ENCODE data around the gene MCFD2. TPM values are rescaled to one million over a fixed set of nuclear protein-coding genes. Genes with fewer than 3 reads are reported as not detected.

MCFD2 gene
- total RNA-seq, 1 donor from 2014 or later = 161 TPM

GRCh38 chr2:46951290-46952064 lies 35.9 kb upstream of the MCFD2 start:
- DNase-seq (ENCODE audit: low read depth) = no peak
- H3K27ac ChIP-seq (ENCODE audit: low read depth, low read length) = no peak overlapping the region
- no peak overlapping the region for H2AFZ ChIP-seq (ENCODE audit: low read depth, low read length)
- peaks cover 20% of the 10 kb centered on the region for H3K36me3 ChIP-seq (ENCODE audit: insufficient read depth, low read length)
- peaks cover 19% of the 10 kb centered on the region for H3K36me3 Mint-ChIP-seq (ENCODE audit: low read depth, unreplicated experiment)
- H3K4me3 Mint-ChIP-seq (ENCODE audit: unreplicated experiment) = no peak overlapping the region
- peaks cover 23% of the 10 kb centered on the region for H3K4me1 Mint-ChIP-seq (ENCODE audit: low read depth, unreplicated experiment)
- no peaks in the 10 kb centered on the region for H3K9me3 Mint-ChIP-seq (ENCODE audit: unreplicated experiment)
- peaks cover 50% of the 10 kb centered on the region for H3K79me2 ChIP-seq (ENCODE audit: insufficient read depth, low read length)
- no peak overlapping the region for H3K4me3 ChIP-seq (ENCODE audit: insufficient read depth, low read depth, low read length)
- no peak overlapping the region for H3K4me2 ChIP-seq (ENCODE audit: low read length)
- TF ChIP-seq CTCF (IDR thresholded peaks at IDR 0.05; ENCODE audit: insufficient read depth, low read depth, low read length) (no peak), EZH2 (IDR thresholded peaks at IDR 0.05; ENCODE audit: insufficient read depth, low read length) (no peak)
- no peaks in the 10 kb centered on the region for H3K27me3 Mint-ChIP-seq (ENCODE audit: low read depth, unreplicated experiment)
- peaks cover 30% of the 10 kb centered on the region for H4K20me1 ChIP-seq (ENCODE audit: insufficient read depth, low read length)
- H3K27ac Mint-ChIP-seq (ENCODE audit: unreplicated experiment) = no peak overlapping the region
- no peak overlapping the region for H3K9ac ChIP-seq (ENCODE audit: low read length)
- no peak for FAIRE-seq
- peaks cover 14% of the 10 kb centered on the region for H3K4me1 ChIP-seq (ENCODE audit: insufficient read depth, low read length)
- no peaks in the 10 kb centered on the region for H3K9me3 ChIP-seq (ENCODE audit: insufficient read depth, low read depth, low read length)
- H3K27me3 ChIP-seq (ENCODE audit: insufficient read depth, low read length) = no peaks in the 10 kb centered on the region

- H3K4me3 ChIP-seq (ENCODE audit: insufficient read depth, low read depth, low read length) = no peak overlapping the region
- H3K27me3 ChIP-seq (ENCODE audit: insufficient read depth, low read length) = no peaks in the 10 kb centered on the region
- H3K4me3 Mint-ChIP-seq (ENCODE audit: unreplicated experiment) = no peak overlapping the region
- H3K27ac ChIP-seq (ENCODE audit: low read depth, low read length) = no peak overlapping the region
- DNase-seq (ENCODE audit: low read depth) (no peak), FAIRE-seq (no peak)
- no peaks in the 10 kb centered on the region for H3K9me3 Mint-ChIP-seq (ENCODE audit: unreplicated experiment)
- peaks cover 8% of the 10 kb centered on the region for H3K4me1 ChIP-seq (ENCODE audit: insufficient read depth, low read length)
- H3K27me3 Mint-ChIP-seq (ENCODE audit: low read depth, unreplicated experiment) = no peaks in the 10 kb centered on the region
- H3K36me3 ChIP-seq (ENCODE audit: insufficient read depth, low read length) = peaks cover 15% of the 10 kb centered on the region
- peaks cover 18% of the 10 kb centered on the region for H3K36me3 Mint-ChIP-seq (ENCODE audit: low read depth, unreplicated experiment)
- no peak overlapping the region for H3K4me2 ChIP-seq (ENCODE audit: low read length)
- TF ChIP-seq CTCF (IDR thresholded peaks at IDR 0.05; ENCODE audit: insufficient read depth, low read depth, low read length) (no peak), EZH2 (IDR thresholded peaks at IDR 0.05; ENCODE audit: insufficient read depth, low read length) (no peak)
- H3K9ac ChIP-seq (ENCODE audit: low read length) = no peak overlapping the region
- H2AFZ ChIP-seq (ENCODE audit: low read depth, low read length) = no peak overlapping the region
- H3K4me1 Mint-ChIP-seq (ENCODE audit: low read depth, unreplicated experiment) = peaks cover 14% of the 10 kb centered on the region
- peaks cover 57% of the 10 kb centered on the region for H3K79me2 ChIP-seq (ENCODE audit: insufficient read depth, low read length)
- H3K27ac Mint-ChIP-seq (ENCODE audit: unreplicated experiment) = no peak overlapping the region
- no peaks in the 10 kb centered on the region for H3K9me3 ChIP-seq (ENCODE audit: insufficient read depth, low read depth, low read length)
- H4K20me1 ChIP-seq (ENCODE audit: insufficient read depth, low read length) = peaks cover 40% of the 10 kb centered on the region
Observed at GRCh38 chr2:46950314-46950713, 34.7 kb upstream of the MCFD2 start.

GRCh38 chr2:46947841-46948240 lies 32.2 kb upstream of the MCFD2 start:
- H3K4me3 Mint-ChIP-seq (ENCODE audit: unreplicated experiment) = no peak overlapping the region
- no peaks in the 10 kb centered on the region for H3K9me3 Mint-ChIP-seq (ENCODE audit: unreplicated experiment)
- peaks cover 6% of the 10 kb centered on the region for H3K4me1 ChIP-seq (ENCODE audit: insufficient read depth, low read length)
- peaks cover 13% of the 10 kb centered on the region for H3K4me1 Mint-ChIP-seq (ENCODE audit: low read depth, unreplicated experiment)
- no peaks in the 10 kb centered on the region for H3K9me3 ChIP-seq (ENCODE audit: insufficient read depth, low read depth, low read length)
- no peak overlapping the region for H3K9ac ChIP-seq (ENCODE audit: low read length)
- no peak overlapping the region for H3K27ac Mint-ChIP-seq (ENCODE audit: unreplicated experiment)
- H3K4me2 ChIP-seq (ENCODE audit: low read length) = no peak overlapping the region
- peaks cover 82% of the 10 kb centered on the region for H3K79me2 ChIP-seq (ENCODE audit: insufficient read depth, low read length)
- no peak overlapping the region for H2AFZ ChIP-seq (ENCODE audit: low read depth, low read length)
- no peak overlapping the region for H3K4me3 ChIP-seq (ENCODE audit: insufficient read depth, low read depth, low read length)
- no peaks in the 10 kb centered on the region for H3K27me3 Mint-ChIP-seq (ENCODE audit: low read depth, unreplicated experiment)
- H3K27ac ChIP-seq (ENCODE audit: low read depth, low read length) = no peak overlapping the region
- peaks cover 11% of the 10 kb centered on the region for H3K36me3 ChIP-seq (ENCODE audit: insufficient read depth, low read length)
- TF ChIP-seq EZH2 (IDR thresholded peaks at IDR 0.05; ENCODE audit: insufficient read depth, low read length) (no peak), CTCF (IDR thresholded peaks at IDR 0.05; ENCODE audit: insufficient read depth, low read depth, low read length) (no peak)
- H4K20me1 ChIP-seq (ENCODE audit: insufficient read depth, low read length) = peaks cover 62% of the 10 kb centered on the region
- no peaks in the 10 kb centered on the region for H3K27me3 ChIP-seq (ENCODE audit: insufficient read depth, low read length)
- DNase-seq (ENCODE audit: low read depth) (no peak), FAIRE-seq (no peak)
- peaks cover 15% of the 10 kb centered on the region for H3K36me3 Mint-ChIP-seq (ENCODE audit: low read depth, unreplicated experiment)

All from astrocyte (in vitro differentiated cells and primary cell).